Stimulated activated CD8-positive, alpha-beta memory T cell treated with anti-CD3 and anti-CD28 coated beads, Interleukin-15, amount 100 ng/mL, for 4 hours (primary cell): Measurements from ENCODE around the gene SHD.
"Not testable (repeated sequence)": the region's sequence is repeated elsewhere in the genome, so short reads cannot be mapped to it uniquely, and the experiment has no call there.

Source experiments
- DNase-seq, 2 donors: peaks; one replicate each; pipeline ENCODE4 v3.0.0-alpha.2; 2020; ENCODE audit warnings: low read depth in 2 of 2

The SHD gene

GRCh38 chr19:4267101-4267900 is 11.8 kb upstream of the SHD start:
- peak; percentile 23 to 26 for DNase-seq

GRCh38 chr19:4267901-4268815 is 10.9 kb upstream of the SHD start:
- no peak for DNase-seq

GRCh38 chr19:4268816-4269430 is 10.1 kb upstream of the SHD start:
- no peak for DNase-seq

- no peak for DNase-seq
Measured at GRCh38 chr19:4272894-4273293, 6.2 kb upstream of the SHD start.

- DNase-seq = not testable (repeated sequence)
Measured at GRCh38 chr19:4274321-4274686, 4.8 kb upstream of the SHD start.

- no peak for DNase-seq
Measured at GRCh38 chr19:4277191-4277696, 1.8 kb upstream of the SHD start.

- DNase-seq = no peak
Measured at GRCh38 chr19:4278010-4278409, 1.1 kb upstream of the SHD start.

- DNase-seq = no peak
Measured at GRCh38 chr19:4279267-4279529, 132 bp downstream of the SHD start.

GRCh38 chr19:4279530-4280422 is 710 bp downstream of the SHD start:
- no peak for DNase-seq

GRCh38 chr19:4284176-4284958 is 5.3 kb downstream of the SHD start:
- no peak for DNase-seq

GRCh38 chr19:4284974-4285373 is 5.9 kb downstream of the SHD start:
- no peak for DNase-seq

- not testable (repeated sequence) for DNase-seq
Measured at GRCh38 chr19:4286141-4286540, 7.1 kb downstream of the SHD start.

GRCh38 chr19:4288091-4288777 is 9.2 kb downstream of the SHD start:
- DNase-seq = no peak

GRCh38 chr19:4291184-4291732 is 12.2 kb downstream of the SHD start:
- no peak for DNase-seq

GRCh38 chr19:4292515-4292914 is 13.4 kb downstream of the SHD start:
- DNase-seq = no peak

- no peak for DNase-seq
Measured at GRCh38 chr19:4294389-4294788, 15.3 kb downstream of the SHD start.

GRCh38 chr19:4295972-4296771 is 17.1 kb downstream of the SHD start:
- no peak for DNase-seq

- no peak for DNase-seq
Measured at GRCh38 chr19:4297901-4298809, 19.1 kb downstream of the SHD start.
